Natural killer cell treated with Interleukin-12 subunit alpha and Interleukin-12 subunit beta and Interleukin-15 and Interleukin-18, amount 100 ng/mL, for 72 hours (primary cell): ENCODE measurements around the gene ZBTB20. TPM values are rescaled to one million over a fixed set of nuclear protein-coding genes. Genes with fewer than 3 reads are reported as not detected.

Source experiments
- ATAC-seq, 2 donors: fragments of 150-1000 bp; cut with Tn5 transposase in 1 of 2; sonication (Bioruptor Pico), chemical (Tn5 transposase) in 1 of 2; 2 replicates each; pipeline ENCODE4 v1.10.0; 2021
- DNase-seq: peaks from one replicate; pipeline ENCODE4 v3.0.0; 2022; ENCODE audit warnings: low spot score
- H3K27ac Mint-ChIP-seq, 2 donors: 1 replicate in 1 of 2; 2 replicates in 1 of 2; pipeline ENCODE4 v1.8.0; 2022; ENCODE audit warnings: mixed read lengths in 2 of 2, mild to moderate bottlenecking in 1 of 2, moderate library complexity in 1 of 2
- H3K27me3 Mint-ChIP-seq, 2 donors: 1 replicate in 1 of 2; 2 replicates in 1 of 2; pipeline ENCODE4 v1.8.0; 2022; ENCODE audit warnings: mixed read lengths in 2 of 2
- H3K36me3 Mint-ChIP-seq: one replicate; pipeline ENCODE4 v1.8.0; 2022; ENCODE audit warnings: mixed read lengths
- H3K4me1 Mint-ChIP-seq, 2 donors: 1 replicate in 1 of 2; 2 replicates in 1 of 2; pipeline ENCODE4 v1.8.0; 2022; ENCODE audit warnings: low read depth in 2 of 2, mixed read lengths in 2 of 2, mild to moderate bottlenecking in 1 of 2
- H3K4me3 Mint-ChIP-seq: one replicate; pipeline ENCODE4 v1.8.0; 2022; ENCODE audit warnings: mixed read lengths
- H3K9me3 Mint-ChIP-seq: 2 replicates; pipeline ENCODE4 v1.8.0; 2022; ENCODE audit warnings: mixed read lengths
- total RNA-seq, 2 donors: library from RNA; stranded (reverse); gene quantifications; one replicate each; pipeline ENCODE4 v1.2.3, GENCODE V29; 2022

The ZBTB20 gene
- total RNA-seq, 2 donors from 2014 or later: 8.7 to 14.2 TPM

GRCh38 chr3:115161866-115162265 lies 14.8 kb upstream of the ZBTB20 start:
- Mint-ChIP-seq H3K4me1 (peaks cover 26 to 28% of the 10 kb centered on the region in 2 donors), H3K27me3 (peaks cover 0 to 2% of the 10 kb centered on the region in 2 donors), H3K9me3 (no peaks in the 10 kb centered on the region), H3K36me3 (no peaks in the 10 kb centered on the region), H3K4me3 (no peak overlapping the region), H3K27ac (no peak overlapping the region)
- ATAC-seq (no peak), DNase-seq (no peak)

- H3K36me3 Mint-ChIP-seq: no peaks in the 10 kb centered on the region
- no peaks in the 10 kb centered on the region for H3K9me3 Mint-ChIP-seq
- ATAC-seq (no peak), DNase-seq (no peak)
- peaks cover 0 to 2% of the 10 kb centered on the region in 2 donors for H3K27me3 Mint-ChIP-seq
- H3K27ac Mint-ChIP-seq: no peak overlapping the region
- H3K4me3 Mint-ChIP-seq: no peak overlapping the region
- H3K4me1 Mint-ChIP-seq: peaks cover 26 to 28% of the 10 kb centered on the region in 2 donors
Observed at GRCh38 chr3:115161168-115161834, 14.2 kb upstream of the ZBTB20 start.

DNA sequence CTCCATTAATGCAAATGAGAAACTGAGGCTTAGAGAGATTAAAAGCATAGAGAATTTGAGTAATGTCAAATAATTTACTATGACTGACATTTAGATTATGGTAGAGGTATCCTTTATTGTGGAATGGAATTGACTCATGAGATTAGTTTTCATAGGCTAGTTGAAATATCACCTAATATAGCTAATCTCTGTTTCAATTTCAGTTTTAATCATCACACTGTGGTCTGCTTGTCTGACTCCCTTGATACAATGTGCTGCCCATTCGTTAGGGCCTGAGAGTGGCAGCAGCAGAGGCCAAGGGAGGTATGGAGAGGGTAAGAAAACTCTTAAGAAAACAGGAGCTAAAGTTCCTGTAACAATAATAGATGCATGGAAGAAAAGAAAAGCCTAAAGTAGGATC lies 13.2 kb upstream of the ZBTB20 start:
- Mint-ChIP-seq H3K4me1 (peaks cover 19 to 21% of the 10 kb centered on the region in 2 donors), H3K27me3 (peaks cover 0 to 2% of the 10 kb centered on the region in 2 donors), H3K27ac (no peak overlapping the region), H3K36me3 (no peaks in the 10 kb centered on the region), H3K9me3 (no peaks in the 10 kb centered on the region), H3K4me3 (no peak overlapping the region)
- ATAC-seq (no peak), DNase-seq (no peak)

- no peak overlapping the region for H3K27ac Mint-ChIP-seq
- H3K4me3 Mint-ChIP-seq: no peak overlapping the region
- no peaks in the 10 kb centered on the region for H3K4me1 Mint-ChIP-seq
- H3K27me3 Mint-ChIP-seq: peaks cover 2 to 5% of the 10 kb centered on the region in 2 donors
- H3K36me3 Mint-ChIP-seq: no peaks in the 10 kb centered on the region
- ATAC-seq: no peak
- no peaks in the 10 kb centered on the region for H3K9me3 Mint-ChIP-seq
- DNase-seq: no peak
Observed at GRCh38 chr3:115156046-115156654, 9.1 kb upstream of the ZBTB20 start.

GRCh38 chr3:115154611-115155010 lies 7.5 kb upstream of the ZBTB20 start:
- DNase-seq (no peak), ATAC-seq (no peak)
- peaks cover 2 to 5% of the 10 kb centered on the region in 2 donors for H3K27me3 Mint-ChIP-seq
- no peak overlapping the region for H3K27ac Mint-ChIP-seq
- H3K9me3 Mint-ChIP-seq: no peaks in the 10 kb centered on the region
- H3K4me1 Mint-ChIP-seq: no peaks in the 10 kb centered on the region
- no peak overlapping the region for H3K4me3 Mint-ChIP-seq
- H3K36me3 Mint-ChIP-seq: no peaks in the 10 kb centered on the region

DNA sequence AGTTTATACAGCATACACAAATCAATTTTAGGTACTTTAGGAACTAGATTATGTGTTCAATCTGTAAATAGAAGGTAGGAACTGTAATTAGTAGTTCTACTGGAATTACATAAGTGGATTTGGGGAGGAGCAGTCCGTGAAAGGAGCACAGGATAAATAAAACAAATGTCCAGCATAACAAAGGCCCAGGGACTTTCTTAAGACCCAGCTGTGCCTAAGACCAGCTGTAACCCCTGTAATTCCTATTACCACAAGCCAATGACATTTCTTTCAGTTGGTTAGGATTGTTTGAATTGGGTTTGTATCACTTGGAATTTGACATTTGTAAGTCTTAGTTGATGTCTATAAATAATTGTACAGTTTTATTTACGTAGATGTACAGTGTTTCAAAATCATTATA lies 4.8 kb upstream of the ZBTB20 start:
- H3K4me1 Mint-ChIP-seq: peaks cover 0 to 3% of the 10 kb centered on the region in 2 donors
- no peak overlapping the region for H3K4me3 Mint-ChIP-seq
- no peaks in the 10 kb centered on the region for H3K9me3 Mint-ChIP-seq
- no peak for ATAC-seq
- no peak overlapping the region for H3K27ac Mint-ChIP-seq
- peaks cover 0 to 5% of the 10 kb centered on the region in 2 donors for H3K27me3 Mint-ChIP-seq
- no peak for DNase-seq
- H3K36me3 Mint-ChIP-seq: no peaks in the 10 kb centered on the region

DNA sequence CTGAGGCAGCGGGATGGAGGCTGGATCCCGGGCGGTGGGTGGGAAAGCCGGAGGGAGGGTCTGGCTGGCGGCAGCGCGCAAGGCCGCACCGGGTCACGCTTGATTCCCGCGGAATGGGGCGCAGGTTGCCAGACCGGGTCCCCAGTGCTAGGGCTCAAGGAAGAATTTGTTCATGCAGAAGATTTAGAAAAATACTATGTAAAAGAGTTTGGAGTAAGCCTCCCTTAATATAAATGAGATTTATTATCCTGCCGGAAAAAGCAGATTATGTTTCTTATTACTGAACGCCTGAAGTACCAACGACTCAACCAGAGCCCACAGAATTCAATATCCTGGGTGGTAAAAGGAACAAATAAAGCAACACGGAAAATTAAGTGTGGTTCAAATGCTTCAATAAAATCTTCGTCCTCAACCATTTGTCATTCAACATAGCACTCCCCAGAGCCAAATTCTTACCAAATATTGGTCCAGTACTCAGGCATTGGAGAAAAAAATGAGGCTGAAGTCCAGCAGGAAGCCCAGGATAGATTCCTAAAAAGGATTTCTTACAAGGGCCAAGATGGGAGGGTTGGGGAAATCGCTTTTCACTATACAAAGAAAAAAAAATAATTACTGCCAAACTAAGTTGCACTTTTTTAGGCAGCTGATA lies 1.2 kb upstream of the ZBTB20 start:
- ATAC-seq: no peak
- Mint-ChIP-seq H3K4me3 (peak overlapping the region; percentile 85), H3K36me3 (peaks cover 4% of the 10 kb centered on the region), H3K4me1 (peaks cover 11 to 15% of the 10 kb centered on the region in 2 donors), H3K27ac (peak overlapping the region; percentile 71 to 89), H3K9me3 (no peaks in the 10 kb centered on the region), H3K27me3 (no peaks in the 10 kb centered on the region)
- DNase-seq: no peak

DNA sequence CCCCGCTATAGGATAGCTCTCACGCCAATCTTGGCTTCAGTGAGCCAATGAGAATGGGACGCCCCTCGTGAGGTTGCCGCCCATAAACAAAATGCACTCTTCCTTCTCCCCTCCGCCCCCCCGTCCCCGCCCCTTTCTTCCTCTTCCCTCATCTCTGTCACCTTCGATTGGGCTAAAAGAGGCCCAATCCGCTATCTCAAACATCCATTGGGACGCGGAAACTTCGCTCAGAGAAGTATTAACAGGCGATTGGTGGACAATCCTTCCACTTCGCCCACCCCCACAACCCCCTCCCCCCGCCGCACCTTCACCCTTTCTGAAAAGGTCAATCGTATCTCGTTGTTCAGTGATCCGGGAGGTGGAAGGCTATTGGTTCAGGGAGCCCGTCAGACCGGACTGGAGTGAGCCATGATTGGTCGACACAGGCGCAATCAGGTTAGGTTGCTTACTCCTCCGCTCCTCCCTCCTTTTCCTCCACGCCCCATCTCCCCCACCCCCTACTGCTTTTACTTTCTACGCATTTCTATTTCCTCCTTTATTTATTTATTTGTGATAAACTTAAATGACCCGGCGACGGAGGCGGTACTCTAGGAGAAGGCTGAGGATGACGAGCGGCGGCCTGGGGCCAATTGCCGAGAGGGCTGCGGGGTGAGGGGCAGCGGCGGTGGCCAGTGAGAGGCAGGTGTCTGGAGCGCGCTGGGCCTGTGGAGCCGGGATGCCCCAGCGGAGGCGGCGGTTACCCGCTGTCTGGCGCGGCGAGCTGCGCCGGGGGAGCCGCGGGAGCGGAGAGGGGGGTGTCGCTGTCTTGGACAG lies 447 bp upstream of the ZBTB20 start:
- ATAC-seq (peak; percentile 90 to 92), DNase-seq (peak; percentile 97)
- Mint-ChIP-seq H3K4me3 (peak overlapping the region; percentile 85), H3K36me3 (peaks cover 4% of the 10 kb centered on the region), H3K27me3 (no peaks in the 10 kb centered on the region), H3K4me1 (peaks cover 11 to 15% of the 10 kb centered on the region in 2 donors), H3K27ac (peak overlapping the region; percentile 71 to 89), H3K9me3 (no peaks in the 10 kb centered on the region)

DNA sequence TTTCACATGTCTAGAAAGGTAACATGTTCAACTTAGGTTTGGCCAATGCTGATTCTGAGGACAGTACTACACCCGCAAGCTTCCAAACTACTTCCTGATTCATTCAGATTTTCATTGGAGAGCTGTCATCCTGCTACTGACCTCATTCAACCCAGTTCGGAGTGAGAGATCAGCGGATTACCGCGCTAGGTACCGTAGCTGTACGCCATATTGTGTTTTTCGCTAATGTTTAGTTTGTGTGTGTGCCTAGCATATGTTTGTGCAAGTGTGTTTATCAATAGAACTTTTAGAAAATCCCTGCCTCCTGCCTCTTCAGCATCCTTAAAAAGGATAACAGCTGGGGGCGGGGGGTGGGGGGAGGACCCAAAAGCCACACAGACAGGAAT lies 1.1 kb downstream of the ZBTB20 start:
- ATAC-seq (no peak), DNase-seq (no peak)
- H3K27ac Mint-ChIP-seq: peak overlapping the region; percentile 71 to 89
- H3K9me3 Mint-ChIP-seq: no peaks in the 10 kb centered on the region
- peak overlapping the region; percentile 96 for H3K4me3 Mint-ChIP-seq
- H3K27me3 Mint-ChIP-seq: no peaks in the 10 kb centered on the region
- H3K4me1 Mint-ChIP-seq: peaks cover 11 to 15% of the 10 kb centered on the region in 2 donors
- H3K36me3 Mint-ChIP-seq: peaks cover 4% of the 10 kb centered on the region

DNA sequence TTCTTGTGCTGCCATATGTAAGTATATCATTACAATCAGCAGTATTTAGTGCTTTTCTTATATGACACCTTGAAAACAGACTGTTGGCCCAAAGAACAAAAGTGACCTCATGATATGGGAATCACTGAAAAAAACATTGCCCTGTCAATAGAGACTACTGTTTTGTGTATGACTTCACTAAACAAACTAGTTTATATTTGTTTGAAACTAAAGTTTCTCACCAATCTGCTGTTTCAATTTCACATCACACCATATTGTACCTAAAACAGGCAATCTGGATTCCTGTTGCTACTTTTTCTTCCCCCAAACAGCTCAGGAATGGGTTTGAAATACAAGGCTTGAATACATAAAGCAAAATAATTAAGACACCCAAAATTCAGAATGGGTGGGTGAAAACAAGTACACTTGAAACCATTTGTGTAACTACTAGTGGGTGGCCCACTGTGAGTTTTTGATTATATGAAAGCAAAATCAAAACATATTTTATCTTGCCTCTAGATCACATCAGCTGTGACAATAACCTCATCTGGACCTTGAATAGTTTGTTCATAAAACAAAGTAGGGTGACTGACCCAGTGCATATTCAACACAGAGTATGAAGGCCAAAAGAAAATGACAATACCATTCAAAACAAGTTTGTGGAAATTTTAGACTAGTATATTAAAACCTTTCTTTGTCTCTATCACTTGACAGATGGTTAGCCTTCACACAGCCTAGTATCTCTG lies 5.9 kb downstream of the ZBTB20 start:
- H3K9me3 Mint-ChIP-seq: no peaks in the 10 kb centered on the region
- H3K27ac Mint-ChIP-seq: no peak overlapping the region
- peaks cover 7 to 14% of the 10 kb centered on the region in 2 donors for H3K4me1 Mint-ChIP-seq
- no peak for ATAC-seq
- peaks cover 4% of the 10 kb centered on the region for H3K36me3 Mint-ChIP-seq
- no peak overlapping the region for H3K4me3 Mint-ChIP-seq
- no peaks in the 10 kb centered on the region for H3K27me3 Mint-ChIP-seq
- DNase-seq: no peak

- no peaks in the 10 kb centered on the region for H3K4me1 Mint-ChIP-seq
Observed at GRCh38 chr3:115139072-115139471, 8.0 kb downstream of the ZBTB20 start.

DNA sequence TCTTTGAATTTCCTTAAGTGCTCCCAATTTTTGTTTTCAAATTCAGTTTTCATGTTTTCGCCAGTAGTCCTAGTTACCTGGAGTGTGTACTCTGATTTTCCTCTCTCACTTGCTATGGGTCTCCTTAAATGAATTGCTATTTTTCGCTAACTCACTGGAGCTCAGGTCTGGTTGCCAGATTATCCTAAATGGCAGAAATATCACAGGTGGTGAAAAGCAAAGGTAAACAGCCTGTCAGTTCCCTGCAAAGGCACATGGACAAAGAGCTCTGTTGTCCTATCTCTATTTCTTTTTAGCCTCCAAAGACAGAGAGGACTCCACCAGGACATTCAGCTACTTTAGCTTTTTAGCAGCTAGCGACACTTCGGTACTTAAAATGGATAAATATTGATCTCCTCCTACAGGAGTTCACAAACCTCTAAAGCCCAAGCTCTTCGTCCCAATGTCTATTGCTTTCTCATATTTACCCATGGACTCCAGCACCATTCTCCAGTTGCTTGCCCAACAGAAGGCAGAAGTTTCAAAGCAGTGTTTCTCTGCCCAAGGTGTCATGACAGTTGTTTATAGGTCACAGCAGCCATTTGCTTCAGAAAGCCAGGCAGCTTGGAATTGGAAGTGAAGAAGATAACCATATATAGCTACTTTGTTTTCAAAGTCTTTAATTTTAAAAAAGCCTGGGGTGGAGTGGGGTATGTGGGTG lies 12.3 kb downstream of the ZBTB20 start:
- Mint-ChIP-seq H3K36me3 (no peaks in the 10 kb centered on the region), H3K9me3 (no peaks in the 10 kb centered on the region), H3K4me1 (no peaks in the 10 kb centered on the region), H3K27me3 (no peaks in the 10 kb centered on the region), H3K27ac (no peak overlapping the region), H3K4me3 (no peak overlapping the region)
- no peak for DNase-seq
- ATAC-seq: no peak

More at GRCh38 chr3:115139072-115139471, 8.0 kb downstream of the ZBTB20 start:
- no peak overlapping the region for H3K27ac Mint-ChIP-seq
- H3K4me3 Mint-ChIP-seq: no peak overlapping the region
- no peaks in the 10 kb centered on the region for H3K9me3 Mint-ChIP-seq
- no peaks in the 10 kb centered on the region for H3K27me3 Mint-ChIP-seq
- DNase-seq (no peak), ATAC-seq (no peak)
- H3K36me3 Mint-ChIP-seq: no peaks in the 10 kb centered on the region

GRCh38 chr3:115127208-115127607 lies 19.9 kb downstream of the ZBTB20 start:
- Mint-ChIP-seq H3K27me3 (no peaks in the 10 kb centered on the region), H3K4me3 (no peak overlapping the region), H3K27ac (no peak overlapping the region), H3K4me1 (peaks cover 0 to 3% of the 10 kb centered on the region in 2 donors), H3K9me3 (no peaks in the 10 kb centered on the region), H3K36me3 (no peaks in the 10 kb centered on the region)
- ATAC-seq: no peak
- no peak for DNase-seq
